OCI-LY7 (cell line): Measurements from ENCODE around the gene F11. TPM values are rescaled to one million over a fixed set of nuclear protein-coding genes. Genes with fewer than 3 reads are reported as not detected.

Experiments used
- BruUV-seq: library from RNA; stranded (reverse); fragments of 400-500 nt; replicated peaks from 2 replicates; lab custom pipeline; 2021; lab: Mats Ljungman, UMichigan
- CTCF ChIA-PET: fragments of 300-600 bp; sonication (Branson Sonifier 250); formaldehyde crosslinking; loops from one replicate; lab custom pipeline; 2022; ENCODE audit warnings: antibody characterized with exemption; ENCODE audit not compliant: unreplicated experiment; lab: Charles Lee
- POLR2A ChIA-PET: fragments of 300-600 bp; sonication (Branson Sonifier 250); formaldehyde crosslinking; loops from one replicate; lab custom pipeline; 2022; ENCODE audit warnings: antibody characterized with exemption; lab: Charles Lee
- DNase-seq: peaks from one replicate; pipeline ENCODE4 v3.0.0-alpha.2; 2015; ENCODE audit warnings: low spot score
- H2AFZ ChIP-seq: fragments of 200-600 bp; sonication (generic), shearing (Covaris generic); 2 replicates; pipeline ENCODE4 v1.6.1; 2014; ENCODE audit warnings: mild to moderate bottlenecking, antibody characterized with exemption, low read length, moderate library complexity
- H3K27ac ChIP-seq: fragments of 200-600 bp; sonication (generic); 2 replicates; pipeline ENCODE4 v1.5.1; 2014; ENCODE audit warnings: mixed run types, low read depth, mild to moderate bottlenecking, moderate library complexity, low read length, inconsistent platforms; ENCODE audit not compliant: poor library complexity, severe bottlenecking
- H3K36me3 ChIP-seq: fragments of 200-600 bp; sonication (generic); 2 replicates; pipeline ENCODE4 v1.6.1; 2014; ENCODE audit warnings: mild to moderate bottlenecking, antibody characterized with exemption, low read length, moderate library complexity, mixed read lengths; ENCODE audit not compliant: insufficient read depth
- H3K4me1 ChIP-seq: fragments of 200-600 bp; sonication (generic); 2 replicates; pipeline ENCODE4 v1.5.1; 2014; ENCODE audit warnings: mild to moderate bottlenecking, low read length; ENCODE audit not compliant: insufficient read depth, poor library complexity, severe bottlenecking
- H3K4me2 ChIP-seq: fragments of 200-600 bp; sonication (generic); 2 replicates; pipeline ENCODE4 v1.6.1; 2014; ENCODE audit warnings: mild to moderate bottlenecking, low read length
- H3K4me3 ChIP-seq: fragments of 200-600 bp; sonication (generic); 2 replicates; pipeline ENCODE4 v1.5.1; 2014; ENCODE audit warnings: mild to moderate bottlenecking, low read depth, low read length; ENCODE audit not compliant: poor library complexity, severe bottlenecking
- H3K79me2 ChIP-seq: fragments of 200-600 bp; sonication (generic); 2 replicates; pipeline ENCODE4 v1.6.1; 2016; ENCODE audit warnings: low read depth, mild to moderate bottlenecking, low read length, moderate library complexity, mixed read lengths; ENCODE audit not compliant: insufficient read depth
- H3K9me2 ChIP-seq: fragments of 200-600 bp; sonication (generic); 2 replicates; pipeline ENCODE4 v1.6.1; 2016; ENCODE audit warnings: mild to moderate bottlenecking, low read length, mixed read lengths; ENCODE audit not compliant: insufficient read depth
- H3K9me3 ChIP-seq: fragments of 200-600 bp; sonication (generic); 2 replicates; pipeline ENCODE4 v1.6.1; 2014; ENCODE audit warnings: mild to moderate bottlenecking, mixed run types, low read length, mixed read lengths
- H4K20me1 ChIP-seq: fragments of 200-600 bp; sonication (generic); 2 replicates; pipeline ENCODE4 v1.6.1; 2014; ENCODE audit warnings: mild to moderate bottlenecking, antibody characterized with exemption, low read length, moderate library complexity, mixed read lengths; ENCODE audit not compliant: insufficient read depth
- EZH2phosphoT487 ChIP-seq: fragments of 200-600 bp; sonication (generic); IDR thresholded peaks from 2 replicates; pipeline ENCODE4 v1.6.1; 2018; ENCODE audit warnings: low read depth, borderline replicate concordance, mild to moderate bottlenecking, mixed run types, antibody characterized with exemption, low read length, moderate library complexity, mixed read lengths
- intact Hi-C: fragments of 100-400 bp; cut with micrococcal nuclease; formaldehyde crosslinking; loops from one replicate; pipeline ENCODE4 v1.10.0; 2022; ENCODE audit not compliant: unreplicated experiment
- total RNA-seq, 2 experiments: library from RNA; depleted of rRNA in 1 of 2; stranded (reverse); fragments of >200 nt in 1 of 2; shearing (Covaris generic) in 1 of 2; gene quantifications; 2 replicates each; pipeline ENCODE4 v1.2.3, GENCODE V29; 2014 to 2022
- TF ChIP-seq, protein P1 (sequence below): fragments of 200-600 bp; sonication (generic); conservative IDR thresholded peaks from 2 replicates; pipeline ENCODE4 v1.5.1; 2014; ENCODE audit warnings: mild to moderate bottlenecking, antibody characterized with exemption, low read length, moderate library complexity, mixed read lengths

F11 gene
- total RNA-seq, 2 experiments from 2014 or later = not detected

DNA sequence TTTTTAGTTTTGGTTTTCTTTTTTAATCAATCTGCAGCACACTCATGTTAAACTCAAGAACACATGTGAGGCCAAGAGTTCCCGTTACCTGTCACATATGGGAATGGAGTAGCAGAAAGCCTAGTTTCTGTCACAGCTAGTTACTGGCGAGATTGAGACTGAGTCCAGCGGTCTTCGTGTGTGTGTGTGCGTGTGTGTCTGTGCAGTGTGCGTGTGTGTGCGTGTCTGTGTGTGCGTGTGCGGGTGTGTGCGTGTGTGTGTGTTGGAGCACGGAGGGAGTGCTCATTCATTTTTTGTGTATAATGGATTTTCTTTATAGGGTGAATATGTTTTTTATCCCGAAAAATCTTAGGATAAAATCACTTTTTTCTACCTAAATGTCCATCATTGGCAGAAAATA, 19.2 kb downstream of the F11 start:
- Histone ChIP-seq H3K27ac (no peak overlapping the region), H3K79me2 (no peaks in the 10 kb centered on the region), H4K20me1 (no peaks in the 10 kb centered on the region), H2AFZ (no peak overlapping the region), H3K9me3 (no peaks in the 10 kb centered on the region), H3K9me2 (no peaks in the 10 kb centered on the region), H3K4me2 (no peak overlapping the region), H3K4me3 (no peak overlapping the region), H3K4me1 (no peaks in the 10 kb centered on the region), H3K36me3 (no peaks in the 10 kb centered on the region)
- no peak for DNase-seq
- TF ChIP-seq EZH2phosphoT487 = no peak
- TF ChIP-seq, protein P1, sequence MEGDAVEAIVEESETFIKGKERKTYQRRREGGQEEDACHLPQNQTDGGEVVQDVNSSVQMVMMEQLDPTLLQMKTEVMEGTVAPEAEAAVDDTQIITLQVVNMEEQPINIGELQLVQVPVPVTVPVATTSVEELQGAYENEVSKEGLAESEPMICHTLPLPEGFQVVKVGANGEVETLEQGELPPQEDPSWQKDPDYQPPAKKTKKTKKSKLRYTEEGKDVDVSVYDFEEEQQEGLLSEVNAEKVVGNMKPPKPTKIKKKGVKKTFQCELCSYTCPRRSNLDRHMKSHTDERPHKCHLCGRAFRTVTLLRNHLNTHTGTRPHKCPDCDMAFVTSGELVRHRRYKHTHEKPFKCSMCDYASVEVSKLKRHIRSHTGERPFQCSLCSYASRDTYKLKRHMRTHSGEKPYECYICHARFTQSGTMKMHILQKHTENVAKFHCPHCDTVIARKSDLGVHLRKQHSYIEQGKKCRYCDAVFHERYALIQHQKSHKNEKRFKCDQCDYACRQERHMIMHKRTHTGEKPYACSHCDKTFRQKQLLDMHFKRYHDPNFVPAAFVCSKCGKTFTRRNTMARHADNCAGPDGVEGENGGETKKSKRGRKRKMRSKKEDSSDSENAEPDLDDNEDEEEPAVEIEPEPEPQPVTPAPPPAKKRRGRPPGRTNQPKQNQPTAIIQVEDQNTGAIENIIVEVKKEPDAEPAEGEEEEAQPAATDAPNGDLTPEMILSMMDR = no peak
- no TSS peak for BruUV-seq
- POLR2A ChIA-PET = no interaction called here
- intact Hi-C loops = no loop called here
- CTCF ChIA-PET = no interaction called here

DNA sequence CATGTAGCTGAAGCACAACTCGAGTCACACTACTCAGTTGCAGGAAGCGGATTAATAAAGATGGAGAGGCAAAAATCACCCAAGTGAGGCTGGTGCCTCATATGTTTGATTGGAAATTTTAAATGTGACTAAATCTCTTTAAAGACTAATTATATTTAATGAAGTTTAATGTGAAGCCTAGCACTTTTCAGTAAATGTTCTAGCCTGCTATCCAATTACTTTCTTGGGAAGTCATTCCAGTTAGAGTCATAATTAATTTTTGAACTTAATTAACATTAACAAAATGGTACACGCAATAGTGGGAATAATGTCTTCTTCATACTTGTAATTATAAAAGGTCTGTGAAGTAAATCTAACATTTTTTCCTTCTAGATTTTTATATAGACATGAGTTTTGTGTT, 20.6 kb downstream of the F11 start:
- H3K9me3 ChIP-seq = no peaks in the 10 kb centered on the region
- H3K79me2 ChIP-seq = no peaks in the 10 kb centered on the region
- no peak for DNase-seq
- H2AFZ ChIP-seq = no peak overlapping the region
- no peak overlapping the region for H3K4me2 ChIP-seq
- ChIA-PET POLR2A (no interaction called here), CTCF (no interaction called here)
- H3K36me3 ChIP-seq = no peaks in the 10 kb centered on the region
- no peaks in the 10 kb centered on the region for H4K20me1 ChIP-seq
- no peaks in the 10 kb centered on the region for H3K9me2 ChIP-seq
- H3K27ac ChIP-seq = no peak overlapping the region
- TF ChIP-seq, protein P1 = no peak
- no peak for TF ChIP-seq EZH2phosphoT487
- no peak overlapping the region for H3K4me3 ChIP-seq
- no peaks in the 10 kb centered on the region for H3K4me1 ChIP-seq
- no TSS peak for BruUV-seq
- intact Hi-C loops = no loop called here

DNA sequence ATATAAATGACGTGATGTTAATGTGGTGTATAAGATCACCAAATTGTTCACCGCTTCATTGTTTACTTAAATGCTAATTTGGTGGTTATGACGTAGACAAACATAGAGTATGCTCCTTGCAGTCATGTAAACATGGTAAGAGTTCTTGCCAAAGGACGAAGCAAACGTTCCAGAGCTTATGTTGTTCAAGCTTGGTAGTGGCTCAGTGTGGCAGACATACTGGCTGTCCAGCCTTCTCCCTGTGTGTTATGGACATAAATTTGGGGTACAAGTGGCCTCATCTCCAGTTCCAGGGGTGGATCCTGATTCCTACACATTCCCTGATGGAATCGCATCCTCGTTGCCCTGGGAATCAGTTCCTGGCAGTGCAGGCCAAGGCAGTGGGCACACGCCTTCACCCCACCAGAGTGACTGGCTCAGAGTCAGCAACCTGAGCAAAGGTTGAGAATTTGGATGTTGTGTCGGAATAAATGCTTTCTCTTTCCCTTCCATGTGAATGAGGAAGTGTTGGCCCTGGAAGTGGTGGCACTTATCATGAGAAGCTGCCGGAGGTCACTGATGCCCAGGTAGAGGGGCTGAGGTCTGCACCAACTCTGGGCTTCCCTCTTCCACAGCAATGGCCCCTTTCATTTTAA, 25.4 kb downstream of the F11 start:
- no peak for DNase-seq
- no peaks in the 10 kb centered on the region for H3K4me1 ChIP-seq
- H3K36me3 ChIP-seq = no peaks in the 10 kb centered on the region
- TF ChIP-seq, protein P1 = no peak
- H3K4me3 ChIP-seq = no peak overlapping the region
- H3K4me2 ChIP-seq = no peak overlapping the region
- no peaks in the 10 kb centered on the region for H3K79me2 ChIP-seq
- no peaks in the 10 kb centered on the region for H4K20me1 ChIP-seq
- intact Hi-C loops = no loop called here
- H3K9me2 ChIP-seq = no peaks in the 10 kb centered on the region
- H2AFZ ChIP-seq = no peak overlapping the region
- no peak overlapping the region for H3K27ac ChIP-seq
- H3K9me3 ChIP-seq = no peaks in the 10 kb centered on the region
- no TSS peak for BruUV-seq
- CTCF ChIA-PET = no interaction called here
- POLR2A ChIA-PET = interaction anchor here (0.6 kb wide), 2 partner anchors 200 to 1334 kb away, joined by 4 to 5 read pairs; no protein-coding TSS in a partner anchor
